HEK293 (cell line): ENCODE data around the gene OR52B4.

Experiments
- CTCF ChIA-PET: fragments of 350-600 bp; formaldehyde crosslinking; extraction: SDS; loops from one replicate; lab custom pipeline; 2021; ENCODE audit warnings: antibody characterized with exemption; lab: Yijun Ruan, JAX
- POLR2A ChIA-PET: fragments of 300-600 bp; formaldehyde crosslinking; extraction: SDS; loops from one replicate; lab custom pipeline; 2020; ENCODE audit warnings: antibody characterized with exemption, inconsistent platforms; lab: Yijun Ruan, JAX
- H3K27ac ChIP-seq: fragments of 200-500 bp; sonication (Bioruptor generic); 2 replicates; pipeline ENCODE4 v1.5.1; 2014; ENCODE audit warnings: low read depth, low read length, control low read depth, inconsistent platforms; ENCODE audit errors: extremely low read depth
- H3K36me3 ChIP-seq, 2 experiments: fragments of 200-500 bp in 1 of 2; sonication (Bioruptor generic) in 1 of 2; 1 replicate in 1 of 2; 2 replicates in 1 of 2; pipeline ENCODE4 v1.5.1; 2014 to 2017; ENCODE audit warnings: inconsistent platforms in 2 of 2, low read length in 2 of 2; ENCODE audit not compliant: control insufficient read depth in 2 of 2, insufficient read depth in 1 of 2
- H3K4me1 ChIP-seq: fragments of 200-500 bp; sonication (Bioruptor generic); 2 replicates; pipeline ENCODE4 v1.5.1; 2014; ENCODE audit warnings: mild to moderate bottlenecking, low read length, inconsistent platforms; ENCODE audit not compliant: control insufficient read depth, insufficient read depth
- H3K4me3 ChIP-seq: 2 replicates; pipeline ENCODE4 v1.5.1; 2011; ENCODE audit warnings: low read depth, mild to moderate bottlenecking, control low read depth, low read length, moderate library complexity
- H3K9me3 ChIP-seq: fragments of 200-500 bp; sonication (Bioruptor generic); 2 replicates; pipeline ENCODE4 v1.5.1; 2014; ENCODE audit warnings: low read depth, low read length, inconsistent platforms; ENCODE audit not compliant: control insufficient read depth, insufficient read depth
- KLF10 ChIP-seq: fragments of 450-650 bp; IDR thresholded peaks from 2 replicates; pipeline ENCODE4 v1.5.1; 2018; ENCODE audit warnings: missing biosample characterization, mild to moderate bottlenecking, missing genetic modification characterization
- PRDM1 ChIP-seq: fragments of 450-650 bp; formaldehyde crosslinking; IDR thresholded peaks from 2 replicates; pipeline ENCODE4; 2016; ENCODE audit warnings: missing biosample characterization, missing genetic modification characterization
- REST ChIP-seq: fragments of 450-650 bp; formaldehyde crosslinking; IDR thresholded peaks from 2 replicates; pipeline ENCODE4 v1.5.1; 2016; ENCODE audit warnings: missing biosample characterization, missing genetic modification characterization
- SCRT1 ChIP-seq: fragments of 450-650 bp; formaldehyde crosslinking; IDR thresholded peaks from 2 replicates; pipeline ENCODE4 v1.5.1; 2016; ENCODE audit warnings: missing biosample characterization, missing genetic modification characterization, borderline replicate concordance
- ZBTB49 ChIP-seq: fragments of 450-650 bp; formaldehyde crosslinking; IDR thresholded peaks from 2 replicates; pipeline ENCODE4 v1.5.1; 2016; ENCODE audit warnings: missing biosample characterization, missing genetic modification characterization, low read depth
- ZFHX2 ChIP-seq: fragments of 450-650 bp; formaldehyde crosslinking; conservative IDR thresholded peaks from 2 replicates; pipeline ENCODE4 v1.5.1; 2016; ENCODE audit warnings: missing biosample characterization, missing genetic modification characterization
- ZFP69B ChIP-seq: fragments of 450-650 bp; formaldehyde crosslinking; IDR thresholded peaks from 2 replicates; pipeline ENCODE4 v1.5.1; 2016; ENCODE audit warnings: missing biosample characterization, missing genetic modification characterization
- ZIC2 ChIP-seq: fragments of 450-650 bp; formaldehyde crosslinking; IDR thresholded peaks from 2 replicates; pipeline ENCODE4 v1.5.1; 2016; ENCODE audit warnings: missing biosample characterization, missing genetic modification characterization
- ZNF114 ChIP-seq: fragments of 450-650 bp; formaldehyde crosslinking; IDR thresholded peaks from 2 replicates; pipeline ENCODE4 v1.5.0; 2017; ENCODE audit warnings: missing biosample characterization, missing genetic modification characterization
- ZNF121 ChIP-seq: fragments of 450-650 bp; formaldehyde crosslinking; IDR thresholded peaks from 2 replicates; pipeline ENCODE4 v1.5.1; 2016; ENCODE audit warnings: missing biosample characterization, missing genetic modification characterization
- ZNF132 ChIP-seq: fragments of 450-650 bp; formaldehyde crosslinking; IDR thresholded peaks from 2 replicates; pipeline ENCODE4 v1.5.1; 2017; ENCODE audit warnings: missing biosample characterization, missing genetic modification characterization, borderline replicate concordance
- ZNF140 ChIP-seq: fragments of 450-650 bp; formaldehyde crosslinking; IDR thresholded peaks from 2 replicates; pipeline ENCODE4 v1.5.1; 2016; ENCODE audit warnings: missing biosample characterization, missing genetic modification characterization
- ZNF398 ChIP-seq: fragments of 450-650 bp; formaldehyde crosslinking; IDR thresholded peaks from 2 replicates; pipeline ENCODE4 v1.5.1; 2017; ENCODE audit warnings: missing biosample characterization, missing genetic modification characterization
- ZNF48 ChIP-seq: fragments of 450-650 bp; formaldehyde crosslinking; IDR thresholded peaks from 2 replicates; pipeline ENCODE4 v1.5.1; 2016; ENCODE audit warnings: missing biosample characterization, missing genetic modification characterization
- ZNF571 ChIP-seq: fragments of 450-650 bp; formaldehyde crosslinking; IDR thresholded peaks from 2 replicates; pipeline ENCODE4 v1.5.0; 2017; ENCODE audit warnings: missing biosample characterization, missing genetic modification characterization
- ZNF585B ChIP-seq: fragments of 450-650 bp; formaldehyde crosslinking; IDR thresholded peaks from 2 replicates; pipeline ENCODE4 v1.5.1; 2016; ENCODE audit warnings: missing biosample characterization, missing genetic modification characterization
- ZNF660 ChIP-seq: fragments of 450-650 bp; IDR thresholded peaks from 2 replicates; pipeline ENCODE4 v1.5.1; 2018; ENCODE audit warnings: missing biosample characterization, mild to moderate bottlenecking, missing genetic modification characterization
- ZNF701 ChIP-seq: fragments of 450-650 bp; formaldehyde crosslinking; IDR thresholded peaks from 2 replicates; pipeline ENCODE4 v1.5.1; 2016; ENCODE audit warnings: missing biosample characterization, missing genetic modification characterization
- ZNF843 ChIP-seq: fragments of 450-650 bp; formaldehyde crosslinking; IDR thresholded peaks from 2 replicates; pipeline ENCODE4 v1.5.1; 2016; ENCODE audit warnings: missing biosample characterization, missing genetic modification characterization
- TF ChIP-seq, protein P1 (sequence below): fragments of 450-650 bp; formaldehyde crosslinking; IDR thresholded peaks from 2 replicates; pipeline ENCODE4 v1.5.1; 2016; ENCODE audit warnings: missing biosample characterization, missing genetic modification characterization
- TF ChIP-seq, protein P2 (sequence below): fragments of 450-650 bp; formaldehyde crosslinking; IDR thresholded peaks from 2 replicates; pipeline ENCODE4 v1.5.1; 2016; ENCODE audit warnings: missing biosample characterization, missing genetic modification characterization
- TF ChIP-seq, protein P3 (sequence below): fragments of 450-650 bp; formaldehyde crosslinking; IDR thresholded peaks from 2 replicates; pipeline ENCODE4 v1.5.1; 2016; ENCODE audit warnings: missing biosample characterization, missing genetic modification characterization

OR52B4 gene

GRCh38 chr11:4388221-4388620, 20.0 kb upstream of the OR52B4 start:
- Histone ChIP-seq H3K4me1 (no peaks in the 10 kb centered on the region), H3K4me3 (no peak overlapping the region), H3K36me3 (peaks cover 0 to 65% of the 10 kb centered on the region in 2 experiments; a peak in 2 of 3 replicates), H3K27ac (no peak overlapping the region), H3K9me3 (no peaks in the 10 kb centered on the region)
- no peak for TF ChIP-seq ZNF132
- TF ChIP-seq, protein P1, sequence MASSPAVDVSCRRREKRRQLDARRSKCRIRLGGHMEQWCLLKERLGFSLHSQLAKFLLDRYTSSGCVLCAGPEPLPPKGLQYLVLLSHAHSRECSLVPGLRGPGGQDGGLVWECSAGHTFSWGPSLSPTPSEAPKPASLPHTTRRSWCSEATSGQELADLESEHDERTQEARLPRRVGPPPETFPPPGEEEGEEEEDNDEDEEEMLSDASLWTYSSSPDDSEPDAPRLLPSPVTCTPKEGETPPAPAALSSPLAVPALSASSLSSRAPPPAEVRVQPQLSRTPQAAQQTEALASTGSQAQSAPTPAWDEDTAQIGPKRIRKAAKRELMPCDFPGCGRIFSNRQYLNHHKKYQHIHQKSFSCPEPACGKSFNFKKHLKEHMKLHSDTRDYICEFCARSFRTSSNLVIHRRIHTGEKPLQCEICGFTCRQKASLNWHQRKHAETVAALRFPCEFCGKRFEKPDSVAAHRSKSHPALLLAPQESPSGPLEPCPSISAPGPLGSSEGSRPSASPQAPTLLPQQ (tag by site-specific recombination), result no peak
- TF ChIP-seq ZFP69B, result no peak
- TF ChIP-seq KLF10 (tag by site-specific recombination), result no peak
- no peak for TF ChIP-seq SCRT1
- TF ChIP-seq ZNF660, result no peak
- no peak for TF ChIP-seq ZNF585B (tag by site-specific recombination)
- TF ChIP-seq PRDM1 (tag by site-specific recombination), result no peak
- TF ChIP-seq ZNF843 (tag by site-specific recombination), result no peak
- no peak for TF ChIP-seq ZNF114
- no peak for TF ChIP-seq ZFHX2 (tag by site-specific recombination)
- no peak for TF ChIP-seq ZNF48 (tag by site-specific recombination)
- TF ChIP-seq, protein P2, sequence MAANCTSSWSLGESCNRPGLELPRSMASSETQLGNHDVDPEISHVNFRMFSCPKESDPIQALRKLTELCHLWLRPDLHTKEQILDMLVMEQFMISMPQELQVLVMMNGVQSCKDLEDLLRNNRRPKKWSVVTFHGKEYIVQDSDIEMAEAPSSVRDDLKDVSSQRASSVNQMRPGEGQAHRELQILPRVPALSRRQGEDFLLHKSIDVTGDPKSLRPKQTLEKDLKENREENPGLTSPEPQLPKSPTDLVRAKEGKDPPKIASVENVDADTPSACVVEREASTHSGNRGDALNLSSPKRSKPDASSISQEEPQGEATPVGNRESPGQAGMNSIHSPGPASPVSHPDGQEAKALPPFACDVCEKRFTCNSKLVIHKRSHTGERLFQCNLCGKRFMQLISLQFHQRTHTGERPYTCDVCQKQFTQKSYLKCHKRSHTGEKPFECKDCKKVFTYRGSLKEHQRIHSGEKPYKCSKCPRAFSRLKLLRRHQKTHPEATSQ (tag by site-specific recombination), result no peak
- no peak for TF ChIP-seq ZNF398 (tag by site-specific recombination)
- no peak for TF ChIP-seq ZIC2 (tag by site-specific recombination)
- no peak for TF ChIP-seq ZNF121
- no peak for TF ChIP-seq ZBTB49 (tag by site-specific recombination)
- no peak for TF ChIP-seq ZNF571
- TF ChIP-seq ZNF701 (tag by site-specific recombination), result no peak
- ChIA-PET CTCF (interaction anchor here (0.5 kb wide), 1 partner anchor 144 kb away, joined by 5 read pairs; no protein-coding TSS in a partner anchor), POLR2A (no interaction called here)

GRCh38 chr11:4385978-4386740, 18.0 kb upstream of the OR52B4 start:
- POLR2A ChIA-PET, result no interaction called here
- Histone ChIP-seq H3K4me1 (no peaks in the 10 kb centered on the region), H3K36me3 (peaks cover 0 to 65% of the 10 kb centered on the region in 2 experiments; a peak in 2 of 3 replicates), H3K4me3 (no peak overlapping the region), H3K27ac (no peak overlapping the region), H3K9me3 (no peaks in the 10 kb centered on the region)
- CTCF ChIA-PET, result interaction anchor here (0.6 kb wide), 2 partner anchors 14 to 198 kb away, joined by 3 to 7 read pairs; no protein-coding TSS in a partner anchor
- TF ChIP-seq ZNF140 (no peak), REST (no peak)
- TF ChIP-seq, protein P3, sequence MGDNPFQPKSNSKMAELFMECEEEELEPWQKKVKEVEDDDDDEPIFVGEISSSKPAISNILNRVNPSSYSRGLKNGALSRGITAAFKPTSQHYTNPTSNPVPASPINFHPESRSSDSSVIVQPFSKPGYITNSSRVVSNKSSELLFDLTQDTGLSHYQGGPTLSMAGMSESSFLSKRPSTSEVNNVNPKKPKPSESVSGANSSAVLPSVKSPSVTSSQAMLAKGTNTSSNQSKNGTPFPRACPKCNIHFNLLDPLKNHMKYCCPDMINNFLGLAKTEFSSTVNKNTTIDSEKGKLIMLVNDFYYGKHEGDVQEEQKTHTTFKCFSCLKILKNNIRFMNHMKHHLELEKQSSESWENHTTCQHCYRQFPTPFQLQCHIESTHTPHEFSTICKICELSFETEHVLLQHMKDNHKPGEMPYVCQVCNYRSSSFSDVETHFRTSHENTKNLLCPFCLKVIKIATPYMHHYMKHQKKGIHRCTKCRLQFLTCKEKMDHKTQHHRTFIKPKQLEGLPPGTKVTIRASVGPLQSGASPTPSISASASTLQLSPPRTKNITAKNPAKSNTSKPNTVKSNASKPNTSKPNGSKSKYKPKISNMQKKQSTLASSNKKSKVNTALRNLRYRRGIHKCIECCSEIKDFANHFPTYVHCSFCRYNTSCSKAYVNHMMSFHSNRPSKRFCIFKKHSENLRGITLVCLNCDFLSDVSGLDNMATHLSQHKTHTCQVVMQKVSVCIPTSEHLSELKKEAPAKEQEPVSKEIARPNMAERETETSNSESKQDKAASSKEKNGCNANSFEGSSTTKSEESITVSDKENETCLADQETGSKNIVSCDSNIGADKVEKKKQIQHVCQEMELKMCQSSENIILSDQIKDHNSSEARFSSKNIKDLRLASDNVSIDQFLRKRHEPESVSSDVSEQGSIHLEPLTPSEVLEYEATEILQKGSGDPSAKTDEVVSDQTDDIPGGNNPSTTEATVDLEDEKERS (tag by site-specific recombination), result no peak
